ENCODE results near the gene SVOP.

GRCh38 chr12:109057376-109057775 is 36.5 kb upstream of the SVOP start:
- TF ChIP-seq CTCF (IDR thresholded peaks at IDR 0.05), result no peak
- no peak for TF ChIP-seq POLR2A (IDR thresholded peaks at IDR 0.05)

Measured in Peyer's patch (tissue), 4 donors.